PC-3 (cell line): ENCODE results near the gene PLEKHH2. TPM values are rescaled to one million over a fixed set of nuclear protein-coding genes. Genes with fewer than 3 reads are reported as not detected.

ENCODE experiments used
- ATAC-seq: fragments of 200-7000 bp; cut with Tn5 transposase; 2 replicates; pipeline ENCODE4 v1.9.1; 2020; ENCODE audit warnings: mild to moderate bottlenecking, moderate library complexity
- BruUV-seq: library from RNA; stranded (reverse); fragments of 400-500 nt; replicated peaks from 2 replicates; lab custom pipeline; 2021; lab: Mats Ljungman, UMichigan
- CTCF ChIA-PET: fragments of 300-600 bp; sonication (Branson Sonifier 250); formaldehyde crosslinking; loops from one replicate; lab custom pipeline; 2022; ENCODE audit warnings: antibody characterized with exemption; lab: Charles Lee
- POLR2A ChIA-PET: fragments of 300-600 bp; sonication (Branson Sonifier 250); formaldehyde crosslinking; loops from one replicate; lab custom pipeline; 2022; ENCODE audit warnings: antibody characterized with exemption; ENCODE audit not compliant: unreplicated experiment; lab: Charles Lee
- DNase-seq: peaks from one replicate; pipeline ENCODE4 v3.0.0-alpha.2; 2015
- H2AFZ ChIP-seq: fragments of 300-600 bp; sonication (generic); 2 replicates; pipeline ENCODE4 v1.6.0; 2016; ENCODE audit warnings: antibody characterized with exemption, low read length
- H3F3A ChIP-seq: fragments of 300-600 bp; sonication (generic); one replicate; pipeline ENCODE4 v1.6.0; 2017; ENCODE audit warnings: antibody characterized with exemption, low read length, control low read depth, mild to moderate bottlenecking; ENCODE audit not compliant: unreplicated experiment
- H3K27ac ChIP-seq: fragments of 300-600 bp; sonication (generic); 2 replicates; pipeline ENCODE4 v1.5.1; 2016; ENCODE audit warnings: mild to moderate bottlenecking, low read length
- H3K27me3 ChIP-seq: fragments of 300-600 bp; sonication (generic); 2 replicates; pipeline ENCODE4 v1.6.1; 2016; ENCODE audit warnings: low read length, mixed read lengths
- H3K36me3 ChIP-seq: fragments of 300-600 bp; sonication (generic); 2 replicates; pipeline ENCODE4 v1.6.1; 2016; ENCODE audit warnings: low read depth, mixed run types, low read length, mixed read lengths
- H3K4me1 ChIP-seq: fragments of 300-600 bp; sonication (generic); 2 replicates; pipeline ENCODE4 v1.5.1; 2016; ENCODE audit warnings: low read length; ENCODE audit not compliant: insufficient read depth
- H3K4me2 ChIP-seq: fragments of 300-600 bp; sonication (generic); 2 replicates; pipeline ENCODE4 v1.6.0; 2016; ENCODE audit warnings: low read length
- H3K4me3 ChIP-seq: fragments of 300-600 bp; sonication (generic); 2 replicates; pipeline ENCODE4 v1.5.1; 2016; ENCODE audit warnings: mild to moderate bottlenecking, low read length, mixed read lengths
- H3K79me2 ChIP-seq: fragments of 300-600 bp; sonication (generic); 2 replicates; pipeline ENCODE4 v1.6.1; 2017; ENCODE audit warnings: low read length, mixed read lengths
- H3K9ac ChIP-seq: fragments of 300-600 bp; sonication (generic); 2 replicates; pipeline ENCODE4 v1.6.0; 2016; ENCODE audit warnings: mild to moderate bottlenecking, low read length
- H3K9me2 ChIP-seq: fragments of 300-600 bp; sonication (generic); replicated peaks from 2 replicates; pipeline ENCODE4 v1.6.1; 2016; ENCODE audit warnings: mixed run types, low read length, mixed read lengths
- H3K9me3 ChIP-seq: fragments of 300-600 bp; sonication (generic); 2 replicates; pipeline ENCODE4 v1.6.1; 2016; ENCODE audit warnings: low read length, mixed read lengths
- H4K20me1 ChIP-seq: fragments of 300-600 bp; sonication (generic); 2 replicates; pipeline ENCODE4 v1.6.1; 2016; ENCODE audit warnings: low read length, mixed read lengths
- EZH2 ChIP-seq: fragments of 300-600 bp; sonication (generic); IDR thresholded peaks from one replicate; pipeline ENCODE4 v1.6.1; 2017; ENCODE audit warnings: antibody characterized with exemption, mild to moderate bottlenecking, low read length; ENCODE audit not compliant: unreplicated experiment
- EZH2phosphoT487 ChIP-seq: fragments of 300-600 bp; sonication (generic); IDR thresholded peaks from 2 replicates; pipeline ENCODE4 v1.6.1; 2018; ENCODE audit warnings: mild to moderate bottlenecking, antibody characterized with exemption, low read length, borderline replicate concordance
- intact Hi-C: fragments of 100-400 bp; cut with micrococcal nuclease; formaldehyde crosslinking; loops from 2 replicates; pipeline ENCODE4 v1.9.0; 2023
- total RNA-seq: library from RNA; depleted of rRNA; stranded (reverse); fragments of >200 nt; gene quantifications from 2 replicates; pipeline ENCODE4 v1.2.3, GENCODE V29; 2014
- TF ChIP-seq, protein P1 (sequence below): fragments of 300-600 bp; sonication (generic); conservative IDR thresholded peaks from 2 replicates; pipeline ENCODE4 v1.5.1; 2017; ENCODE audit warnings: antibody characterized with exemption, low read depth, mild to moderate bottlenecking, low read length

PLEKHH2 gene
- total RNA-seq, 1 experiment from 2014 or later, result 1.9 TPM

DNA sequence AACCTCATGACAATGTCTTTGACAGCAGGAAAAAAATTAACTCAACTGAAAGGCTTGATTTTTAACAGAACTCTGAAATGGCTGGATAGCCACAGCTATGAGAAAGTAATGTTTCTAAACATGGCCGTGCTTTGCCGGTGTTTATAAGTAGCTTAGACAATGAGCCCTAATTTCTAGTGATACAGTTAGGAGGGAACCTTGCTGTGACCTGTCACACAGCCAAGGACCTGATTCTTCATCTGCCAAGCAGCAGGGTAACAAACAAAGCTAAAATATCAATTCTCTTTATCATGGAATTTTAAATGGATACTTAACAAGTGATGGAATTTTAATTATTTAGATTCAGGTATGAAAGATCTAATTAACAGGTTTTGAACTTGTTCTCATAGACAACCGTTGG lies 112.5 kb downstream of the PLEKHH2 start:
- POLR2A ChIA-PET, result interaction anchor here (0.6 kb wide), 2 partner anchors 153 to 1085 kb away, joined by 3 to 5 read pairs; no protein-coding TSS in a partner anchor

DNA sequence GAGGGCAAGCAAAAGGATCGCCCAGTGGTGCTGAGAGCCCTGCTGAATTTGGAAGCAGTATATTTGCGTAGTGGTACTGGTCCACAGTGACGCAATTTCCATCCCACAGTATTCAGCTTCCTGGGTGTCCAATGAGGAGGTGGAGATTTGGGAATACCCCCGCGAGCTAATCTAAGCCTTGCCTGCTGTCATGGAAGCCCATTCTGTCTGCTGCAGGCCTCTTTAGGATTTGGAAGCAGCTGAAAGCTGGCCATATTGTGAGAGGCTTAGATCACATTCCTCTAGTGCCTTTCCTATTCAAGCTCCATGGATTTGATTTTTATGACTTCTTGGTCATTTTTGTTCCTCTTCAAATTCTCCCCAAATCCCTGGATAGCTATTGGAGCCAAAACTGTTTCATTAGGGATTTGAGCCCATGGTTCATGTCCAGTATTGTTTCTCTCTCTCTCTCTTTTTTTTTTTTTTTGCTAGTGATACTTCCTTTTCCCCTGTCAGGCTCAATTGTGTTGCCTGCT lies 114.5 kb downstream of the PLEKHH2 start:
- ATAC-seq, result no peak
- Histone ChIP-seq H2AFZ (no peak overlapping the region), H3K4me1 (no peaks in the 10 kb centered on the region), H3K9me3 (no peaks in the 10 kb centered on the region), H3K36me3 (no peaks in the 10 kb centered on the region), H3K79me2 (no peaks in the 10 kb centered on the region), H4K20me1 (no peaks in the 10 kb centered on the region), H3K27me3 (no peaks in the 10 kb centered on the region), H3F3A (no peaks in the 10 kb centered on the region), H3K4me3 (no peak overlapping the region), H3K9me2 (no peaks in the 10 kb centered on the region), H3K27ac (no peak overlapping the region), H3K4me2 (no peak overlapping the region), H3K9ac (no peak overlapping the region)
- ChIA-PET POLR2A (interaction anchor here (0.5 kb wide), 1 partner anchor 240 kb away, joined by 3 read pairs; no protein-coding TSS in a partner anchor), CTCF (no interaction called here)
- DNase-seq, result no peak
- TF ChIP-seq, protein P1, sequence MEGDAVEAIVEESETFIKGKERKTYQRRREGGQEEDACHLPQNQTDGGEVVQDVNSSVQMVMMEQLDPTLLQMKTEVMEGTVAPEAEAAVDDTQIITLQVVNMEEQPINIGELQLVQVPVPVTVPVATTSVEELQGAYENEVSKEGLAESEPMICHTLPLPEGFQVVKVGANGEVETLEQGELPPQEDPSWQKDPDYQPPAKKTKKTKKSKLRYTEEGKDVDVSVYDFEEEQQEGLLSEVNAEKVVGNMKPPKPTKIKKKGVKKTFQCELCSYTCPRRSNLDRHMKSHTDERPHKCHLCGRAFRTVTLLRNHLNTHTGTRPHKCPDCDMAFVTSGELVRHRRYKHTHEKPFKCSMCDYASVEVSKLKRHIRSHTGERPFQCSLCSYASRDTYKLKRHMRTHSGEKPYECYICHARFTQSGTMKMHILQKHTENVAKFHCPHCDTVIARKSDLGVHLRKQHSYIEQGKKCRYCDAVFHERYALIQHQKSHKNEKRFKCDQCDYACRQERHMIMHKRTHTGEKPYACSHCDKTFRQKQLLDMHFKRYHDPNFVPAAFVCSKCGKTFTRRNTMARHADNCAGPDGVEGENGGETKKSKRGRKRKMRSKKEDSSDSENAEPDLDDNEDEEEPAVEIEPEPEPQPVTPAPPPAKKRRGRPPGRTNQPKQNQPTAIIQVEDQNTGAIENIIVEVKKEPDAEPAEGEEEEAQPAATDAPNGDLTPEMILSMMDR, result no peak
- TF ChIP-seq EZH2 (no peak), EZH2phosphoT487 (no peak)
- intact Hi-C loops, result no loop called here
- BruUV-seq, result no TSS peak

More for the DNA sequence above, 112.5 kb downstream of the PLEKHH2 start:
- ATAC-seq, result no peak
- no peaks in the 10 kb centered on the region for H3K79me2 ChIP-seq
- H3K4me2 ChIP-seq, result no peak overlapping the region
- no peak overlapping the region for H3K27ac ChIP-seq
- no peaks in the 10 kb centered on the region for H3K4me1 ChIP-seq
- H3K9me3 ChIP-seq, result no peaks in the 10 kb centered on the region
- TF ChIP-seq EZH2 (no peak), EZH2phosphoT487 (no peak)
- TF ChIP-seq, protein P1, result no peak
- H3K9me2 ChIP-seq, result no peaks in the 10 kb centered on the region
- no peaks in the 10 kb centered on the region for H3K27me3 ChIP-seq
- no peak overlapping the region for H2AFZ ChIP-seq
- CTCF ChIA-PET, result no interaction called here
- no peaks in the 10 kb centered on the region for H3K36me3 ChIP-seq
- no peaks in the 10 kb centered on the region for H4K20me1 ChIP-seq
- no TSS peak for BruUV-seq
- DNase-seq, result no peak
- intact Hi-C loops, result no loop called here
- no peaks in the 10 kb centered on the region for H3F3A ChIP-seq
- no peak overlapping the region for H3K9ac ChIP-seq
- H3K4me3 ChIP-seq, result no peak overlapping the region

- Histone ChIP-seq H3K9me2 (no peaks in the 10 kb centered on the region), H4K20me1 (no peaks in the 10 kb centered on the region), H3K79me2 (no peaks in the 10 kb centered on the region), H3K9ac (no peak overlapping the region), H3K27me3 (no peaks in the 10 kb centered on the region), H3K4me1 (no peaks in the 10 kb centered on the region), H3F3A (no peaks in the 10 kb centered on the region), H3K27ac (no peak overlapping the region), H3K9me3 (no peaks in the 10 kb centered on the region), H3K36me3 (no peaks in the 10 kb centered on the region), H2AFZ (no peak overlapping the region), H3K4me2 (no peak overlapping the region), H3K4me3 (no peak overlapping the region)
- ATAC-seq, result no peak
- ChIA-PET CTCF (no interaction called here), POLR2A (no interaction called here)
- intact Hi-C loops, result no loop called here
- TF ChIP-seq EZH2phosphoT487 (no peak), EZH2 (no peak)
- TF ChIP-seq, protein P1, result no peak
- no TSS peak for BruUV-seq
- DNase-seq, result no peak
These were observed 115.2 kb downstream of the PLEKHH2 start for GRCh38 chr2:43752302-43752701.
